ENCODE measurements around the gene MMUT.
"Not testable (repeated sequence)": the region's sequence is repeated elsewhere in the genome, so short reads cannot be mapped to it uniquely, and the experiment has no call there.

DNA sequence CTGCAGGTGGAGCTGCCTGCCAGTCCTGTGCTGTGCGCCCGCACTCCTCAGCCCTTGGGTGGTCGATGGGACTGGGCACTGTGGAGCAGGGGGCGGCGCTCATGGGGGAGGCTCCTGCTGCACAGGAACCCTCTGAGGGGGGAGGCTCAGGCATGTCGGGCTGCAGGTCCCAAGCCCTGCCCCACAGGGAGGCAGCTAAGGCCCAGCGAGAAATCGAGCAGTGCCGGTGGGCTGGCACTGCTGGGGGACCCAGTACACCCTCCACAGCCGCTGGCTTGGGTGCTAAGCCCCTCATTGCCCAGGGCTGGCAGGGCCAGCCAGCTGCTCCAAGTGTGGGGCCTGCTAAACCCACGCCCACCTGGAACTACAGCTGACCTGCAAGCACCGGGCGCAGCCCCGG is 20.3 kb upstream of the MMUT start:
- TF ChIP-seq, protein P1, sequence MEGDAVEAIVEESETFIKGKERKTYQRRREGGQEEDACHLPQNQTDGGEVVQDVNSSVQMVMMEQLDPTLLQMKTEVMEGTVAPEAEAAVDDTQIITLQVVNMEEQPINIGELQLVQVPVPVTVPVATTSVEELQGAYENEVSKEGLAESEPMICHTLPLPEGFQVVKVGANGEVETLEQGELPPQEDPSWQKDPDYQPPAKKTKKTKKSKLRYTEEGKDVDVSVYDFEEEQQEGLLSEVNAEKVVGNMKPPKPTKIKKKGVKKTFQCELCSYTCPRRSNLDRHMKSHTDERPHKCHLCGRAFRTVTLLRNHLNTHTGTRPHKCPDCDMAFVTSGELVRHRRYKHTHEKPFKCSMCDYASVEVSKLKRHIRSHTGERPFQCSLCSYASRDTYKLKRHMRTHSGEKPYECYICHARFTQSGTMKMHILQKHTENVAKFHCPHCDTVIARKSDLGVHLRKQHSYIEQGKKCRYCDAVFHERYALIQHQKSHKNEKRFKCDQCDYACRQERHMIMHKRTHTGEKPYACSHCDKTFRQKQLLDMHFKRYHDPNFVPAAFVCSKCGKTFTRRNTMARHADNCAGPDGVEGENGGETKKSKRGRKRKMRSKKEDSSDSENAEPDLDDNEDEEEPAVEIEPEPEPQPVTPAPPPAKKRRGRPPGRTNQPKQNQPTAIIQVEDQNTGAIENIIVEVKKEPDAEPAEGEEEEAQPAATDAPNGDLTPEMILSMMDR (conservative IDR thresholded peaks at IDR 0.05), result not testable (repeated sequence)
- not testable (repeated sequence) for TF ChIP-seq EZH2 (IDR thresholded peaks at IDR 0.05; ENCODE audit: low read depth)

Measured in PC-9 (cell line).